Caco-2 (cell line): ENCODE data around the gene CACNA1C. TPM values are rescaled to one million over a fixed set of nuclear protein-coding genes. Genes with fewer than 3 reads are reported as not detected.

ENCODE experiments used
- BruUV-seq: library from RNA; stranded (reverse); fragments of 400-500 nt; replicated peaks from 2 replicates; lab custom pipeline; 2021; lab: Mats Ljungman, UMichigan
- CTCF ChIA-PET: fragments of 300-600 bp; sonication (Branson Sonifier 250); formaldehyde crosslinking; loops from one replicate; lab custom pipeline; 2022; ENCODE audit warnings: antibody characterized with exemption; lab: Charles Lee
- POLR2A ChIA-PET: fragments of 300-600 bp; sonication (Branson Sonifier 250); formaldehyde crosslinking; loops from one replicate; lab custom pipeline; 2022; ENCODE audit warnings: antibody characterized with exemption; lab: Charles Lee
- DNase-seq, 2 experiments: peaks; one replicate each; pipeline versions ENCODE4 v3.0.0 to v3.0.0-alpha.2; 2020 to 2022
- H3K27me3 ChIP-seq: replicated peaks from 2 replicates; pipeline ENCODE4 v1.6.0; 2011; ENCODE audit warnings: low read length; ENCODE audit not compliant: control insufficient read depth, insufficient read depth
- H3K36me3 ChIP-seq: 2 replicates; pipeline ENCODE4 v1.5.1; 2011; ENCODE audit warnings: low read length; ENCODE audit not compliant: control insufficient read depth, insufficient read depth
- H3K4me1 ChIP-seq: fragments of 250-450 bp; sonication (Bioruptor Pico); 2 replicates; pipeline ENCODE4 v1.5.1; 2020; ENCODE audit warnings: mild to moderate bottlenecking
- H3K4me3 ChIP-seq: 2 replicates; pipeline ENCODE4 v1.5.1; 2011; ENCODE audit warnings: low read depth, mild to moderate bottlenecking, control low read depth, low read length
- H3K9me3 ChIP-seq: fragments of 250-450 bp; sonication (Bioruptor Pico); 2 replicates; pipeline ENCODE4 v1.5.1; 2020; ENCODE audit warnings: mild to moderate bottlenecking, moderate library complexity
- H3K27ac Mint-ChIP-seq: one replicate; pipeline ENCODE4 v1.8.0; 2022; ENCODE audit warnings: mixed read lengths; ENCODE audit not compliant: unreplicated experiment
- H3K27me3 Mint-ChIP-seq: one replicate; pipeline ENCODE4 v1.8.0; 2022; ENCODE audit warnings: mixed read lengths; ENCODE audit not compliant: insufficient read depth, unreplicated experiment
- H3K36me3 Mint-ChIP-seq: one replicate; pipeline ENCODE4 v1.8.0; 2022; ENCODE audit warnings: mild to moderate bottlenecking, mixed read lengths; ENCODE audit not compliant: insufficient read depth, unreplicated experiment
- H3K4me1 Mint-ChIP-seq: one replicate; pipeline ENCODE4 v1.8.0; 2022; ENCODE audit warnings: low read depth, mixed read lengths; ENCODE audit not compliant: unreplicated experiment
- H3K4me3 Mint-ChIP-seq: one replicate; pipeline ENCODE4 v1.8.0; 2022; ENCODE audit warnings: mild to moderate bottlenecking, moderate library complexity, mixed read lengths; ENCODE audit not compliant: unreplicated experiment
- H3K9me3 Mint-ChIP-seq: one replicate; pipeline ENCODE4 v1.8.0; 2022; ENCODE audit warnings: mixed read lengths; ENCODE audit not compliant: unreplicated experiment
- intact Hi-C: fragments of 100-400 bp; cut with micrococcal nuclease; formaldehyde crosslinking; loops from one replicate; pipeline ENCODE4 v1.10.0; 2022; ENCODE audit not compliant: unreplicated experiment
- total RNA-seq: library from RNA; stranded (reverse); gene quantifications from 2 replicates; pipeline ENCODE4 v1.2.3, GENCODE V29; 2022
- TF ChIP-seq, protein P1 (sequence below), 2 experiments: fragments of 200-600 bp in 1 of 2; IDR thresholded peaks; 1 replicate in 1 of 2; 2 replicates in 1 of 2; pipeline versions ENCODE4 v1.5.1 to v1.8.0; 2011 to 2022; ENCODE audit warnings: antibody characterized with exemption in 1 of 2, control low read depth in 1 of 2, inconsistent platforms in 1 of 2, low read depth in 1 of 2, low read length in 1 of 2, mild to moderate bottlenecking in 1 of 2, moderate library complexity in 1 of 2; ENCODE audit not compliant: insufficient read depth in 1 of 2, severe bottlenecking in 1 of 2, unreplicated experiment in 1 of 2

CACNA1C gene
- total RNA-seq, 1 experiment from 2014 or later: not detected

DNA sequence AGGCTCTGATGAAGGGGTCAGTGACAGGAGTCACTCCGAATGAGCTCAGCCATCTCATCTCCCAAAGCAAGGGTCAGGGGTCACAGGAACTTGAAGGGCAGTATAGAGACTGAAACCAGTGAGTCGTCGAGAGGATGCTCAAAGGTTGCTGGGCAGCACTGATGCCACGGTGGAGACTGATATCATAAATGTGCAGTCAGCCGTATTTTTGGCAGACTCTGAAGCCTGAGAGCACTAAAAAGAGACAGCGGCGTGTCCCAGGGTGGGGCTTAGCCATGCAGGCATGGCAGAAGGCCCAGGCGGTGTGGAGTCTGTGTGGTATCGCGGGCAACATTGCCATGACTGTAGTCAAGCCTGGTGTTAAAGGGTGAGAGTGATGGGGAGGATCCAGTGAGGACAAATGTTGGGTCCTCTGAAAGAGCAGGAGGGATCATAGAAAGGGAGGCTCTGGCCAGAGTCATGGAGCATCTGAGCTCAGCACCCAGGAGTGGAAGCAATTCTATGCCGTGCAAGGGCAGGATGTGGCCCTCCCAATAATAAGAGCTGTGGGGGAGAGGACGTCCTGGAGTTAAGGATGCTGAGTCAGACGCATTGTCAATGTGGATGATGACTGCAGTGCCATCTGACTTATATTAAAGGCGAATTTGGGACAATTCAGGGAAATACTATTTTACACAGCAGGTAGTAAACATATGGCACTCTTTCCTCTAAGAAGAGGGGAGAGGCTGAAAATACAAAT lies 500.8 kb downstream of the CACNA1C start:
- intact Hi-C loops: no loop called here
- BruUV-seq: no TSS peak
- Mint-ChIP-seq H3K4me1 (no peaks in the 10 kb centered on the region), H3K36me3 (no peaks in the 10 kb centered on the region), H3K27ac (no peak overlapping the region), H3K27me3 (peaks cover 27% of the 10 kb centered on the region), H3K4me3 (no peak overlapping the region), H3K9me3 (no peaks in the 10 kb centered on the region)
- H3K4me3 ChIP-seq: no peak overlapping the region
- no peaks in the 10 kb centered on the region for H3K9me3 ChIP-seq
- TF ChIP-seq, protein P1, sequence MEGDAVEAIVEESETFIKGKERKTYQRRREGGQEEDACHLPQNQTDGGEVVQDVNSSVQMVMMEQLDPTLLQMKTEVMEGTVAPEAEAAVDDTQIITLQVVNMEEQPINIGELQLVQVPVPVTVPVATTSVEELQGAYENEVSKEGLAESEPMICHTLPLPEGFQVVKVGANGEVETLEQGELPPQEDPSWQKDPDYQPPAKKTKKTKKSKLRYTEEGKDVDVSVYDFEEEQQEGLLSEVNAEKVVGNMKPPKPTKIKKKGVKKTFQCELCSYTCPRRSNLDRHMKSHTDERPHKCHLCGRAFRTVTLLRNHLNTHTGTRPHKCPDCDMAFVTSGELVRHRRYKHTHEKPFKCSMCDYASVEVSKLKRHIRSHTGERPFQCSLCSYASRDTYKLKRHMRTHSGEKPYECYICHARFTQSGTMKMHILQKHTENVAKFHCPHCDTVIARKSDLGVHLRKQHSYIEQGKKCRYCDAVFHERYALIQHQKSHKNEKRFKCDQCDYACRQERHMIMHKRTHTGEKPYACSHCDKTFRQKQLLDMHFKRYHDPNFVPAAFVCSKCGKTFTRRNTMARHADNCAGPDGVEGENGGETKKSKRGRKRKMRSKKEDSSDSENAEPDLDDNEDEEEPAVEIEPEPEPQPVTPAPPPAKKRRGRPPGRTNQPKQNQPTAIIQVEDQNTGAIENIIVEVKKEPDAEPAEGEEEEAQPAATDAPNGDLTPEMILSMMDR (IDR thresholded peaks at IDR 0.05; ENCODE audit: insufficient read depth in 1 of 2, low read depth in 1 of 2, low read length in 1 of 2, severe bottlenecking in 1 of 2, unreplicated experiment in 1 of 2): no peak
- CTCF ChIA-PET: no interaction called here
- no peaks in the 10 kb centered on the region for H3K36me3 ChIP-seq
- H3K27me3 ChIP-seq: peaks cover 5% of the 10 kb centered on the region
- no peak for DNase-seq
- POLR2A ChIA-PET: no interaction called here
- H3K4me1 ChIP-seq: no peaks in the 10 kb centered on the region

DNA sequence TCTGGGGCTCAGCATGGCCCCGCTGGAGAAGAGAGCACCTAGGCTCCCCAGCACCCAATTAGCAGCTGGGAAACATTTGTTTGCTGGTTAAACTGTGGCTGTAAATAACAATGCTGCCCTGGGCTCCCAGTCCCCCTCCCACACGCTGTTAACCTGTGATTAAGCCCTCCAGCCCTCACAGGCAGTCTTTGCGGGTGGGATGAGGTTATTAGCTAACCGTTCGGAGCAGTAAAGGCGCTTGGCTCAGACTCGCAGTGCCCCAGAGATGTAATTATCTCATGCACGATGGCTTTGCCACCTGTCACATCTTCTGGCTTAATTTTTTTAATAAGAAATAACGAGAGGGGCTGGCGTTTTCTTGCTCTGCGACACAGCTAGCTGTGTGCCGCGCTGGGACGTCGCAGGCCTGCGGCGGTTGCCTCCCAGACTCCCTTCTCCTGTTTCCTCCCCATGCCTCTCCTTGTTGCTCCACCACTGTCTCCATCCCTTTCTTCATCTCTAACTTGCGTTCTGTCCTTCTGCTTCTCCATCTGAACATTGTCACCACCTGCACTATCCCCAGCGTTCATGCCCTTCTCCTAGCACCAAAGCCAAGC lies 502.8 kb downstream of the CACNA1C start:
- no peaks in the 10 kb centered on the region for H3K9me3 Mint-ChIP-seq
- H3K4me1 ChIP-seq: no peaks in the 10 kb centered on the region
- DNase-seq: no peak
- H3K9me3 ChIP-seq: no peaks in the 10 kb centered on the region
- TF ChIP-seq, protein P1 (IDR thresholded peaks at IDR 0.05; ENCODE audit: insufficient read depth in 1 of 2, low read depth in 1 of 2, low read length in 1 of 2, severe bottlenecking in 1 of 2, unreplicated experiment in 1 of 2): no peak
- peaks cover 38% of the 10 kb centered on the region for H3K27me3 Mint-ChIP-seq
- no peak overlapping the region for H3K4me3 ChIP-seq
- no peaks in the 10 kb centered on the region for H3K36me3 ChIP-seq
- POLR2A ChIA-PET: no interaction called here
- H3K4me1 Mint-ChIP-seq: no peaks in the 10 kb centered on the region
- peaks cover 5% of the 10 kb centered on the region for H3K27me3 ChIP-seq
- no peak overlapping the region for H3K4me3 Mint-ChIP-seq
- intact Hi-C loops: no loop called here
- CTCF ChIA-PET: no interaction called here
- no peak overlapping the region for H3K27ac Mint-ChIP-seq
- no TSS peak for BruUV-seq
- no peaks in the 10 kb centered on the region for H3K36me3 Mint-ChIP-seq

DNA sequence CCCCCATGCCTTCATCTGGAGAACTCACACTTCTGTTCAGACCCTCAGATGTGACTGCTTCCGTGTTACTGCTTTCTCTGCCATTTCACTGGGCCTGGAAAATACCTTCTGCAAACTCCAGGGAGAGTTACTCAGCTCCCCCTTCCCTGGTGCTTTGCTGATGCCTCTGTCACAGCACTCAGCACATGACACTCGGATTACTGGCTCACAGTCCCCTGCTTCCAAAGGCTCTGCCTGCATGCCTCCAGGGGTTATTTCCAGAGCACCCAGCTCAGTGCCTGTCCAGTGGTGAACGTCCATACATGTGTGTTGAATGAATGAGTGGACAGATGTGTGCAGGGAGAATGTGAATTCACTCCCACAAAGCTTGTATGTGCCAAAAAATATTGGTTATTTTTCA lies 504.8 kb downstream of the CACNA1C start:
- TF ChIP-seq, protein P1 (IDR thresholded peaks at IDR 0.05; ENCODE audit: insufficient read depth in 1 of 2, low read depth in 1 of 2, low read length in 1 of 2, severe bottlenecking in 1 of 2, unreplicated experiment in 1 of 2): no peak
- no peak for DNase-seq
- intact Hi-C loops: no loop called here
- Mint-ChIP-seq H3K27ac (no peak overlapping the region), H3K36me3 (no peaks in the 10 kb centered on the region), H3K9me3 (no peaks in the 10 kb centered on the region), H3K27me3 (peaks cover 43% of the 10 kb centered on the region), H3K4me3 (no peak overlapping the region), H3K4me1 (no peaks in the 10 kb centered on the region)
- no peaks in the 10 kb centered on the region for H3K9me3 ChIP-seq
- peaks cover 5% of the 10 kb centered on the region for H3K27me3 ChIP-seq
- no peaks in the 10 kb centered on the region for H3K4me1 ChIP-seq
- H3K4me3 ChIP-seq: no peak overlapping the region
- no peaks in the 10 kb centered on the region for H3K36me3 ChIP-seq
- no TSS peak for BruUV-seq
- ChIA-PET CTCF (no interaction called here), POLR2A (no interaction called here)
